GM12878 (cell line): ENCODE results near the gene AKR1C1. TPM values are rescaled to one million over a fixed set of nuclear protein-coding genes. Genes with fewer than 3 reads are reported as not detected.
"Not testable (repeated sequence)": the region's sequence is repeated elsewhere in the genome, so short reads cannot be mapped to it uniquely, and the experiment has no call there.

Experiments used
- ATAC-seq: fragments of 200-7000 bp; cut with Tn5 transposase; 3 replicates; pipeline ENCODE4 v1.9.1; 2020; ENCODE audit warnings: mild to moderate bottlenecking, moderate library complexity
- BruUV-seq: library from RNA; stranded (reverse); fragments of 400-500 nt; replicated peaks from 2 replicates; lab custom pipeline; 2021; lab: Mats Ljungman, UMichigan
- CTCF ChIA-PET: fragments of 300-600 bp; sonication (Branson Sonifier 250); formaldehyde crosslinking; extraction: SDS; loops from one replicate; lab custom pipeline; 2021; ENCODE audit warnings: inconsistent platforms; lab: Yijun Ruan, JAX
- POLR2A ChIA-PET: fragments of 350-600 bp; formaldehyde crosslinking; extraction: SDS; loops from one replicate; lab custom pipeline; 2021; ENCODE audit warnings: inconsistent platforms; lab: Charles Lee
- RAD21 ChIA-PET: fragments of 300-600 bp; sonication (Branson Sonifier 250); formaldehyde crosslinking; loops from one replicate; lab custom pipeline; 2023; ENCODE audit warnings: antibody characterized with exemption; ENCODE audit not compliant: unreplicated experiment; lab: Charles Lee
- SMC1A ChIA-PET: fragments of 300-600 bp; sonication (Branson Sonifier 250); formaldehyde crosslinking; loops from one replicate; lab custom pipeline; 2023; ENCODE audit not compliant: unreplicated experiment, uncharacterized antibody; lab: Charles Lee
- DNase-seq: peaks from one replicate; pipeline ENCODE4 v3.0.0-alpha.2; 2011; ENCODE audit warnings: low read depth, low spot score
- FAIRE-seq: peaks from 3 replicates; lab custom pipeline; 2011; peaks lifted over from hg19 to GRCh38; lab: Jason Lieb, UNC
- H2AFZ ChIP-seq: 2 replicates; pipeline ENCODE4 v1.6.0; 2011; ENCODE audit warnings: low read depth, low read length, control low read depth; ENCODE audit not compliant: control insufficient read depth
- H3K27ac ChIP-seq: 2 replicates; pipeline ENCODE4 v1.5.1; 2011; ENCODE audit warnings: control low read depth; ENCODE audit not compliant: control insufficient read depth, insufficient read depth
- H3K27me3 ChIP-seq, 2 experiments: replicated peaks in 1 of 2; 2 replicates each; pipeline versions ENCODE4 v1.6.0 to v1.6.1; 2011; ENCODE audit warnings: low read length in 1 of 2; ENCODE audit not compliant: control insufficient read depth in 2 of 2, insufficient read depth in 2 of 2
- H3K36me3 ChIP-seq, 2 experiments: 2 replicates each; pipeline ENCODE4 v1.5.1; 2011; ENCODE audit warnings: low read length in 1 of 2; ENCODE audit not compliant: control insufficient read depth in 2 of 2, insufficient read depth in 2 of 2
- H3K4me1 ChIP-seq: 2 replicates; pipeline ENCODE4 v1.6.1; 2011; ENCODE audit warnings: mild to moderate bottlenecking, low read length, moderate library complexity, mixed read lengths; ENCODE audit not compliant: control insufficient read depth, insufficient read depth
- H3K4me2 ChIP-seq: 2 replicates; pipeline ENCODE4 v1.6.0; 2011; ENCODE audit warnings: control low read depth; ENCODE audit not compliant: control insufficient read depth, insufficient read depth
- H3K4me3 ChIP-seq: fragments of 200-600 bp; sonication (generic); 2 replicates; pipeline ENCODE4 v1.5.1; 2016
- H3K79me2 ChIP-seq: 2 replicates; pipeline ENCODE4 v1.6.0; 2011; ENCODE audit warnings: low read length; ENCODE audit not compliant: control insufficient read depth, insufficient read depth
- H3K9ac ChIP-seq: 2 replicates; pipeline ENCODE4 v1.8.0; 2011; ENCODE audit warnings: low read length, control low read depth, mixed read lengths; ENCODE audit not compliant: control insufficient read depth, insufficient read depth
- H3K9me3 ChIP-seq: replicated peaks from 3 replicates; pipeline ENCODE4 v1.5.1; 2011; ENCODE audit warnings: mild to moderate bottlenecking, low read length; ENCODE audit not compliant: control insufficient read depth, insufficient read depth
- H4K20me1 ChIP-seq: 2 replicates; pipeline ENCODE4 v1.6.0; 2011; ENCODE audit not compliant: control insufficient read depth, insufficient read depth
- BHLHE40 ChIP-seq, 2 experiments: fragments of 450-650 bp in 1 of 2; IDR thresholded peaks; 2 replicates each; pipeline ENCODE4 v1.6.1; 2011 to 2017; ENCODE audit warnings: low read depth in 2 of 2, borderline replicate concordance in 1 of 2, improper control_type of control experiment in 1 of 2, low read length in 1 of 2, mild to moderate bottlenecking in 1 of 2
- CBX5 ChIP-seq: sonication (generic); IDR thresholded peaks from 2 replicates; pipeline ENCODE4 v1.6.1; 2016; ENCODE audit warnings: low read depth, moderate library complexity, mild to moderate bottlenecking, inconsistent platforms
- CHD2 ChIP-seq: IDR thresholded peaks from 2 replicates; pipeline ENCODE4 v1.6.1; 2011; ENCODE audit warnings: low read depth, low read length, improper control_type of control experiment, borderline replicate concordance
- CREB1 ChIP-seq: IDR thresholded peaks from 2 replicates; pipeline ENCODE4 v1.6.1; 2012; ENCODE audit warnings: low read depth, mild to moderate bottlenecking, inconsistent platforms
- HCFC1 ChIP-seq: fragments of 150-350 bp; IDR thresholded peaks from 2 replicates; pipeline ENCODE4 v1.6.1; 2014; ENCODE audit warnings: low read length
- NFYB ChIP-seq: IDR thresholded peaks from 2 replicates; pipeline ENCODE4 v1.6.1; 2011; ENCODE audit warnings: low read depth, mild to moderate bottlenecking, low read length, improper control_type of control experiment, moderate library complexity; ENCODE audit not compliant: insufficient read depth
- ZNF687 ChIP-seq: fragments of 450-650 bp; IDR thresholded peaks from 2 replicates; pipeline ENCODE4 v1.6.1; 2017; ENCODE audit warnings: mild to moderate bottlenecking, moderate library complexity
- WGBS: methylation state at CpG from one replicate; pipeline ENCODE4 v1.1.6; 2016; ENCODE audit warnings: low lambda C conversion rate; ENCODE audit not compliant: insufficient replicate concordance, insufficient coverage; ENCODE audit errors: missing lambda C conversion rate; 5-methylcytosine and 5-hydroxymethylcytosine counted together
- in situ Hi-C: fragments of 300-500 bp; cut with MboI; formaldehyde crosslinking; loops from 9 replicates; pipeline ENCODE4 v1.14.3; 2018; ENCODE audit warnings: mixed read lengths
- intact Hi-C: fragments of 100-400 bp; cut with micrococcal nuclease; formaldehyde crosslinking; loops from one replicate; pipeline ENCODE4 v1.14.2; 2022; ENCODE audit not compliant: unreplicated experiment
- polyA plus RNA-seq, 11 experiments: library from polyadenylated mRNA; depleted of rRNA in 4 of 11; unstranded in 6 of 11; stranded (reverse) in 5 of 11; fragments of >200 nt; fragmentation: Nextera tagmentation in 4 of 11; fragmentation: Illumina TruSeq in 1 of 11; extraction: Ambion mirVana in 4 of 11; extraction: Trizol in 1 of 11; gene quantifications; 1 replicate in 1 of 11; 2 replicates in 10 of 11; pipeline versions ENCODE4 v1.2.1 to v1.2.3, GENCODE V29; 2011 to 2016; ENCODE audit warnings: inconsistent platforms in 2 of 11, missing spikeins in 2 of 11, low read depth in 1 of 11
- total RNA-seq, 4 experiments: library from RNA; depleted of rRNA in 3 of 4; stranded (reverse); fragments of >200 nt in 3 of 4; fragmentation: Illumina TruSeq in 1 of 4; extraction: Trizol in 1 of 4; gene quantifications; 2 replicates each; pipeline versions ENCODE4 v1.2.1 to v1.2.3, GENCODE V29; 2013 to 2021
- TF ChIP-seq, protein P1 (sequence below): fragments of 450-650 bp; IDR thresholded peaks from 2 replicates; pipeline ENCODE4 v1.6.1; 2017; ENCODE audit warnings: mild to moderate bottlenecking, low read depth, inconsistent platforms; ENCODE audit not compliant: poor library complexity, severe bottlenecking

The AKR1C1 gene
- total and polyA plus RNA-seq, 10 of the 15 experiments (the other 5 are each of a cell fraction or from before 2014, with no cell fraction given): 0.05 to 1.2 (median 0.35) TPM; not detected in 6

GRCh38 chr10:4940909-4941308, 22.3 kb upstream of the AKR1C1 start:
- H4K20me1 ChIP-seq, H2AFZ ChIP-seq, CTCF ChIA-PET, DNase-seq, intact Hi-C loops, H3K36me3 ChIP-seq, BruUV-seq, in situ Hi-C loops, H3K4me1 ChIP-seq, H3K27ac ChIP-seq, SMC1A ChIA-PET, FAIRE-seq, H3K79me2 ChIP-seq, RAD21 ChIA-PET, POLR2A ChIA-PET, H3K9ac ChIP-seq, H3K4me3 ChIP-seq, H3K27me3 ChIP-seq, H3K9me3 ChIP-seq, ATAC-seq, H3K4me2 ChIP-seq: not testable (repeated sequence)
- 5% methylated on average over 2 of the region's 2 CpGs for WGBS

DNA sequence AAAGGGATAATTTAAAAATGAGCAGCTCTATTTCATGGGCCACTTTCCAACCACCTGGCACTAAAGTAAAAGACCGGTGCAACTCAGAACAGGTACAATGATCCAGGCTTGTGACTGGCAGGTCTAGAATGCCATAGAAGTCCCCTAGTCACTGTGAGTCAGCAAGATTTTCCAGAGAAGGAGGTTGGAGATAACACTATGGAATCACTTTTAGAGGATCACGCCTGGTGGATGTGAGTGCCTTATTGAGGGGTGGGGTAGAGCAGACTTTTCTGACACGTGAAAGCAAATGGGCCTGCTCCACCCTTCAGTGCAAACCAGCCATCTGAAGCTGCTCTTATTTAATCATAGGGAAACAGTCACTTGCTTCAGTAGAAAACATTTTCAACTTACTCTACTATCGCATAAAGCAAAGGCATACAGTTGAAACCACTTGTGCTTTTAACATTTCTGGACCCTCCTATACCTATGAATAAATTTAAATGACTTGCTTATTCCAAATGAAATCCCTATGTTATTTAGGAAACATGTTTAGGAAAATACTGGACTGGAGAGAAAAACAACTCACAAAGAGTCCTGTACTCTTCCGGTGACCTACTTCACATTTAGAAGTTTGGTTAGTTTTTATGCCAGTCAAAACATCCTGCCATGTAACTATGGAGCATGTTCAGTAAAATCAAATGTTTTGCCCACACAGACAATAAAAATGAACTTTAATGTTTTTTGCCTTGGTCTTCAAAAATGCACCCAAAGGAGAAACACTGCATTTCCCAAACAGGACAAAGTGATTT, 21.5 kb upstream of the AKR1C1 start:
- Histone ChIP-seq H3K27ac (no peak overlapping the region), H3K9ac (no peak overlapping the region), H3K4me2 (no peak overlapping the region), H3K79me2 (no peaks in the 10 kb centered on the region), H3K9me3 (no peaks in the 10 kb centered on the region), H3K4me3 (no peak overlapping the region), H3K27me3 (0 out of 4 replicates have a peak, but pooled peaks cover 0 to 3% of the 10 kb centered on the region in 2 experiments), H3K4me1 (no peaks in the 10 kb centered on the region), H4K20me1 (no peaks in the 10 kb centered on the region), H3K36me3 (no peaks in the 10 kb centered on the region), H2AFZ (no peak overlapping the region)
- ChIA-PET RAD21 (interaction anchor here (0.6 kb wide), 1 partner anchor 175 kb away, joined by 3 read pairs; no protein-coding TSS in a partner anchor), CTCF (no interaction called here), SMC1A (no interaction called here), POLR2A (no interaction called here)
- DNase-seq (no peak), ATAC-seq (no peak), FAIRE-seq (no peak)
- 59% methylated on average over 5 of the region's 5 CpGs for WGBS
- intact Hi-C loops: no loop called here
- no TSS peak for BruUV-seq
- in situ Hi-C loops: no loop called here
- no peak for TF ChIP-seq CHD2
- TF ChIP-seq HCFC1: no peak
- TF ChIP-seq ZNF687: no peak
- TF ChIP-seq CREB1: no peak
- no peak for TF ChIP-seq CBX5
- TF ChIP-seq NFYB: no peak
- TF ChIP-seq BHLHE40 (IDR thresholded peaks at IDR 0.05; ENCODE audit: borderline replicate concordance in 1 of 2, low read depth in 2 of 2, low read length in 1 of 2): no peak
- TF ChIP-seq, protein P1, sequence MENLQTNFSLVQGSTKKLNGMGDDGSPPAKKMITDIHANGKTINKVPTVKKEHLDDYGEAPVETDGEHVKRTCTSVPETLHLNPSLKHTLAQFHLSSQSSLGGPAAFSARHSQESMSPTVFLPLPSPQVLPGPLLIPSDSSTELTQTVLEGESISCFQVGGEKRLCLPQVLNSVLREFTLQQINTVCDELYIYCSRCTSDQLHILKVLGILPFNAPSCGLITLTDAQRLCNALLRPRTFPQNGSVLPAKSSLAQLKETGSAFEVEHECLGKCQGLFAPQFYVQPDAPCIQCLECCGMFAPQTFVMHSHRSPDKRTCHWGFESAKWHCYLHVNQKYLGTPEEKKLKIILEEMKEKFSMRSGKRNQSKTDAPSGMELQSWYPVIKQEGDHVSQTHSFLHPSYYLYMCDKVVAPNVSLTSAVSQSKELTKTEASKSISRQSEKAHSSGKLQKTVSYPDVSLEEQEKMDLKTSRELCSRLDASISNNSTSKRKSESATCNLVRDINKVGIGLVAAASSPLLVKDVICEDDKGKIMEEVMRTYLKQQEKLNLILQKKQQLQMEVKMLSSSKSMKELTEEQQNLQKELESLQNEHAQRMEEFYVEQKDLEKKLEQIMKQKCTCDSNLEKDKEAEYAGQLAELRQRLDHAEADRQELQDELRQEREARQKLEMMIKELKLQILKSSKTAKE: no peak
